IMR-90 (cell line): Measurements from ENCODE around the gene PADI2.

Experiments used
- CEBPB ChIP-seq: IDR thresholded peaks from 2 replicates; pipeline ENCODE4 v1.6.1; 2012; ENCODE audit warnings: low read depth, low read length, improper control_type of control experiment
- CHD1 ChIP-seq: IDR thresholded peaks from 2 replicates; pipeline ENCODE4 v1.6.1; 2012; ENCODE audit warnings: low read depth, low read length, improper control_type of control experiment
- CTCF ChIP-seq: conservative IDR thresholded peaks from 2 replicates; pipeline ENCODE4 v1.5.1; 2012; ENCODE audit warnings: mild to moderate bottlenecking, low read depth, low read length, improper control_type of control experiment
- MAFK ChIP-seq: IDR thresholded peaks from 2 replicates; pipeline ENCODE4 v1.6.1; 2012; ENCODE audit warnings: low read depth, low read length, improper control_type of control experiment
- MAZ ChIP-seq: IDR thresholded peaks from 2 replicates; pipeline ENCODE4 v1.6.1; 2012; ENCODE audit warnings: low read depth, mild to moderate bottlenecking, low read length, improper control_type of control experiment, moderate library complexity, borderline replicate concordance
- MXI1 ChIP-seq: IDR thresholded peaks from 2 replicates; pipeline ENCODE4 v1.6.1; 2012; ENCODE audit warnings: low read depth, mild to moderate bottlenecking, low read length, moderate library complexity, borderline replicate concordance
- NFE2L2 ChIP-seq: fragments of 150-350 bp; IDR thresholded peaks from 2 replicates; pipeline ENCODE4 v1.6.1; 2016; ENCODE audit warnings: low read depth, mild to moderate bottlenecking, low read length
- POLR2A ChIP-seq: IDR thresholded peaks from 2 replicates; pipeline ENCODE4 v1.6.1; 2012; ENCODE audit warnings: mild to moderate bottlenecking, low read depth, low read length
- RAD21 ChIP-seq: IDR thresholded peaks from 2 replicates; pipeline ENCODE4 v1.6.1; 2012; ENCODE audit warnings: low read length, improper control_type of control experiment
- SMC3 ChIP-seq: fragments of 150-350 bp; IDR thresholded peaks from 2 replicates; pipeline ENCODE4 v1.6.1; 2016; ENCODE audit warnings: low read depth, mild to moderate bottlenecking, antibody characterized with exemption, low read length, moderate library complexity

- TF ChIP-seq CTCF (no peak), MAZ (no peak), MAFK (no peak), RAD21 (no peak), POLR2A (no peak), CEBPB (no peak), NFE2L2 (no peak), CHD1 (no peak), SMC3 (no peak), MXI1 (no peak)
Observed at GRCh38 chr1:17052641-17053040, 66.6 kb downstream of the PADI2 start.
